GM10266 (cell line): ENCODE data around the gene SLC34A3.

Source experiments
- DNase-seq: peaks from one replicate; pipeline ENCODE4 v3.0.0; 2012; ENCODE audit errors: extremely low spot score
- CTCF ChIP-seq: IDR thresholded peaks from 2 replicates; pipeline ENCODE4 v1.5.1; 2012; ENCODE audit warnings: mild to moderate bottlenecking, low read depth; ENCODE audit not compliant: control insufficient read depth, insufficient read depth; ENCODE audit errors: missing control alignments

Gene SLC34A3

GRCh38 chr9:137243626-137244485 lies 13.2 kb downstream of the SLC34A3 start:
- DNase-seq, result no peak
- TF ChIP-seq CTCF, result no peak

GRCh38 chr9:137244486-137245449 lies 14.1 kb downstream of the SLC34A3 start:
- no peak for TF ChIP-seq CTCF
- DNase-seq, result no peak

GRCh38 chr9:137245450-137246421 lies 15.0 kb downstream of the SLC34A3 start:
- TF ChIP-seq CTCF, result no peak
- DNase-seq, result no peak

GRCh38 chr9:137247135-137247915 lies 16.6 kb downstream of the SLC34A3 start:
- DNase-seq, result no peak
- no peak for TF ChIP-seq CTCF

- no peak for DNase-seq
These were observed 17.1 kb downstream of the SLC34A3 start for GRCh38 chr9:137247916-137248175.

More at GRCh38 chr9:137247916-137248175, 17.1 kb downstream of the SLC34A3 start:
- no peak for TF ChIP-seq CTCF
